ENCODE results near the gene MUC20. TPM values are rescaled to one million over a fixed set of nuclear protein-coding genes. Genes with fewer than 3 reads are reported as not detected.
"Not testable (repeated sequence)": the region's sequence is repeated elsewhere in the genome, so short reads cannot be mapped to it uniquely, and the experiment has no call there.

MUC20 gene
- polyA plus RNA-seq, 2 donors: 49.6 to 126 TPM

DNA sequence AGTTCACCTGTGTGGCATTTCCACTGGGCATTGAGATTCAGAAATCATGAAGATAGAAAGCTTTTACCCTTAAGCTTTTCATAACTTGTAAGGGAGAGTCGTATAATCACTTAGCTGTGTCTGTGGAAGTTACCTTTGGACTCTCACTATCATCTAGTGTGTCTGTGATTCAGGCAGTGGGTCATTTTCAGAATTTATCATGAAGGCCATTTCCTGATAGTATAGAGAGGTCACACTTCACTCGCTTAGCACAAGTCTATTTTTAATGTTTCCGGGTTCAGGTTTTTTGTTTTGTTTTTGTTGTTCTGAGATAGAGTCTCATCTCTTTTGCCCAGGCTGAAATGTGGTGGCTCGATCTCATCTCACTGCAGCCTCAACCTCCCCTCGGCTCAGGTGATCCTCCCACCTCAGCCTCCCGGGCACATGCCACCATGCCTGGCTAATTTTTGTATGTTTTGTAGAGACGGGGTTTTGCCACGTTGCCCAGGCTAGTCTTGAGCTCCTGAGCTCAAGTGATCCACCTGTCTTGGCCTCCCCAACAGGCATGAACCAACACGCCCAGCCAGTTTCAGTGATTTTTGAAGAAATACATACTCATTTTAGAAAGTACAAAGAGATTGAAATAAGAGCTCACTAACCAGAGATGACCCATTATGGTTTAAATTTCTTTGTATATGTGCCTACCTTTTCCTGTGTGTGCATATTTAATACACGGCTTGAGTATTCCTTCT is 36.1 kb upstream of the MUC20 start:
- 73 to 76% methylated on average over 7 to 8 of the region's 10 CpGs for WGBS, 2 donors
- peaks cover 4 to 19% of the 10 kb centered on the region in 2 donors for H3K36me3 ChIP-seq (ENCODE audit: control insufficient read depth in 2 of 2, insufficient read depth in 2 of 2, low read length in 1 of 2)
- not testable (repeated sequence) for H3K27ac ChIP-seq (ENCODE audit: low read depth in 2 of 2, low read length in 1 of 2); H3K9me3 ChIP-seq (ENCODE audit: control insufficient read depth in 2 of 2, insufficient read depth in 1 of 2, low read depth in 1 of 2, low read length in 1 of 2); H3K4me3 ChIP-seq (ENCODE audit: low read depth in 1 of 2, low read length in 2 of 2); H3K27me3 ChIP-seq (ENCODE audit: control insufficient read depth in 1 of 2, insufficient read depth in 2 of 2, low read length in 2 of 2); H3K4me1 ChIP-seq (ENCODE audit: control insufficient read depth in 2 of 2, insufficient read depth in 2 of 2, low read length in 1 of 2)

DNA sequence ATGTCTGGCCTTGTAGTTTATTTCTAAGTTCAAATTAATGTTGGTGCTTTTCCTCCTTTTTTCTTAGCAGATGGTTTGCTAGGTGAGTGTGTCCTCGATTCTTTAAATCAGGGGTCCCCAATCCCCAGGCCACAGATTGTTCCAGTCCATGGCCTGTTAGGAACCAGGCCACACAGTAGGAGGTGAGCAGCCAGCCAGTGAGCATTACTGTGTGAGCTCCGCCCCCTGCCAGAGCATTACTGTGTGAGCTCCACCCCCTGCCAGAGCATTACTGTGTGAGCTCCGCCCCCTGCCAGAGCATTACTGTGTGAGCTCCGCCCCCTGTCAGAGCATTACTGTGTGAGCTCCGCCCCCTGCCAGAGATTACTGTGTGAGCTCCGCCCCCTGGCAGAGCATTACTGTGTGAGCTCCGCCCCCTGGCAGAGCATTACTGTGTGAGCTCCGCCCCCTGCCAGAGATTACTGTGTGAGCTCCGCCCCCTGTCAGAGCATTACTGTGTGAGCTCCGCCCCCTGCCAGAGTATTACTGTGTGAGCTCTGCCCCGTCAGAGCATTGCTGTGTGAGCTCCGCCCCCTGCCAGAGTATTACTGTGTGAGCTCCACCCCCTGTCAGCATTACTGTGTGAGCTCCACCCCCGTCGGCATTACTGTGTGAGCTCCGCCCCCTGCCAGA is 34.1 kb upstream of the MUC20 start:
- H3K9me3 ChIP-seq (ENCODE audit: control insufficient read depth in 2 of 2, insufficient read depth in 1 of 2, low read depth in 1 of 2, low read length in 1 of 2); H3K4me3 ChIP-seq (ENCODE audit: low read depth in 1 of 2, low read length in 2 of 2); H3K27ac ChIP-seq (ENCODE audit: low read depth in 2 of 2, low read length in 1 of 2); H3K4me1 ChIP-seq (ENCODE audit: control insufficient read depth in 2 of 2, insufficient read depth in 2 of 2, low read length in 1 of 2); H3K27me3 ChIP-seq (ENCODE audit: control insufficient read depth in 1 of 2, insufficient read depth in 2 of 2, low read length in 2 of 2): not testable (repeated sequence)
- H3K36me3 ChIP-seq (ENCODE audit: control insufficient read depth in 2 of 2, insufficient read depth in 2 of 2, low read length in 1 of 2): peaks cover 4 to 21% of the 10 kb centered on the region in 2 donors
- 94 to 95% methylated on average over 12 to 15 of the region's 15 CpGs for WGBS, 2 donors

DNA sequence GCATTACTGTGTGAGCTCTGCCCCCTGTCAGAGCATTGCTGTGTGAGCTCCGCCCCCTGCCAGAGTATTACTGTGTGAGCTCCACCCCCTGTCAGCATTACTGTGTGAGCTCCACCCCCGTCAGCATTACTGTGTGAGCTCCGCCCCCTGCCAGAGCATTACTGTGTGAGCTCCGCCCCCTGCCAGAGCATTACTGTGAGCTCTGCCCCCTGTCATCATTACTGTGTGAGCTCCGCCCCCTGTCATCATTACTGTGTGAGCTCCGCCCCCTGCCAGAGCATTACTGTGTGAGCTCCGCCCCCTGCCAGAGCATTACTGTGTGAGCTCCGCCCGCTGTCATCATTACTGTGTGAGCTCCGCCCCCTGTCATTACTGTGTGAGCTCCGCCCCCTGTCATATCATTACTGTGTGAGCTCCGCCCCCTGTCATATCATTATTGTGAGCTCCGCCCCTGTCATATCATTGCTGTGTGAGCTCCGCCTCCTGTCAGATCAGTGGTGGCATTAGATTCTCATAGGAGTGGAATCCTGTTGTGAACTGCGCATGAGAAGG is 33.5 kb upstream of the MUC20 start:
- not testable (repeated sequence) for H3K27me3 ChIP-seq (ENCODE audit: control insufficient read depth in 1 of 2, insufficient read depth in 2 of 2, low read length in 2 of 2); H3K4me3 ChIP-seq (ENCODE audit: low read depth in 1 of 2, low read length in 2 of 2); H3K9me3 ChIP-seq (ENCODE audit: control insufficient read depth in 2 of 2, insufficient read depth in 1 of 2, low read depth in 1 of 2, low read length in 1 of 2); H3K4me1 ChIP-seq (ENCODE audit: control insufficient read depth in 2 of 2, insufficient read depth in 2 of 2, low read length in 1 of 2)
- WGBS, 2 donors: 96 to 97% methylated on average over 15 of the region's 15 CpGs
- peak overlapping the region in 1 of 2 donors; percentile 21 for H3K27ac ChIP-seq (ENCODE audit: low read depth in 2 of 2, low read length in 1 of 2)
- H3K36me3 ChIP-seq (ENCODE audit: control insufficient read depth in 2 of 2, insufficient read depth in 2 of 2, low read length in 1 of 2): peaks cover 8 to 25% of the 10 kb centered on the region in 2 donors

GRCh38 chr3:195688471-195689183 is 32.2 kb upstream of the MUC20 start:
- not testable (repeated sequence) for H3K4me3 ChIP-seq (ENCODE audit: low read depth in 1 of 2, low read length in 2 of 2); H3K4me1 ChIP-seq (ENCODE audit: control insufficient read depth in 2 of 2, insufficient read depth in 2 of 2, low read length in 1 of 2); H3K27me3 ChIP-seq (ENCODE audit: control insufficient read depth in 1 of 2, insufficient read depth in 2 of 2, low read length in 2 of 2); H3K9me3 ChIP-seq (ENCODE audit: control insufficient read depth in 2 of 2, insufficient read depth in 1 of 2, low read depth in 1 of 2, low read length in 1 of 2); H3K27ac ChIP-seq (ENCODE audit: low read depth in 2 of 2, low read length in 1 of 2)
- 55 to 64% methylated on average over 4 to 6 of the region's 14 CpGs for WGBS, 2 donors
- H3K36me3 ChIP-seq (ENCODE audit: control insufficient read depth in 2 of 2, insufficient read depth in 2 of 2, low read length in 1 of 2): peaks cover 14 to 30% of the 10 kb centered on the region in 2 donors

DNA sequence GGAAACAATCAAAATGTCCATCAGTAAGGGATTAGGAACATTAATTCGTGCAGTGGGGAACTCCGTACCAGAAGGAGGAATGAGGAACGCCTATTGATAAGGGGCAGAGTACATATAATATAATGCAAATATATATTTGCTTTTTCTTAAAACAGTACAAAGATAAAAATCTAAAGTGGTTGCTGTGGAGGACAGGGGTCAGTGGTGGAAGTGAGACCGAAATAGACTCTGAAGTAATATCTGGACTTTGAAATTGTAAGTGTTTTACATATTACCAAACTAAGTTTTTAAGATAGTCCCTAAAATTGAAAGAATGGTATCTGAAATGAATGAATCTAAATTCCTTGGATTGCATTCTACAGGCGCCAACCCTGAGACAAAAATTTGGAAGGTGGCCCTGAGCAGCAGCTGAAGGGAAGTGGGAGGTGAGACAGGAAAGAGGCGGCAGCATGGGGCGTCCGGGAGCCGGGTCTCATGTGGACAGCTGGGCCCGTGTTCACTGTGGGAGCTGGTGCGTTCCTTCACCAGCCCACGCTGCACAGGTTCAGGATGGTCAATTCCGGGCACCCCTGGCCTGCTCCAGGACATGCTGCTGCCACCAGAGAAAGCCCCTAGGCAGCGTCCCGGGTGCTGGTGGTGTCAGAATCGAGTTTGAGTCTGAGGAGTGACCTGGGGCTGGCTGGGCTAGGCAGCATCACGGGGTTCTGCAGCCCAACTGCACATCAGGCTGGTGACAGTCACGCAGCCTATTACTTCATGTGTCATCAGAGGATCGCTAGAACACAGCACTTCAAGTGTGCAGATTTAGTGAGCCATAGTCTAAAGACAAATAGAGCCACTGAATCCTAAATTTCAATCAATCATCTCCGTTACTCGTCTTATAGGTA is 31.4 kb upstream of the MUC20 start:
- H3K4me3 ChIP-seq (ENCODE audit: low read depth in 1 of 2, low read length in 2 of 2); H3K27me3 ChIP-seq (ENCODE audit: control insufficient read depth in 1 of 2, insufficient read depth in 2 of 2, low read length in 2 of 2); H3K27ac ChIP-seq (ENCODE audit: low read depth in 2 of 2, low read length in 1 of 2); H3K4me1 ChIP-seq (ENCODE audit: control insufficient read depth in 2 of 2, insufficient read depth in 2 of 2, low read length in 1 of 2); H3K9me3 ChIP-seq (ENCODE audit: control insufficient read depth in 2 of 2, insufficient read depth in 1 of 2, low read depth in 1 of 2, low read length in 1 of 2): not testable (repeated sequence)
- H3K36me3 ChIP-seq (ENCODE audit: control insufficient read depth in 2 of 2, insufficient read depth in 2 of 2, low read length in 1 of 2): peaks cover 21 to 28% of the 10 kb centered on the region in 2 donors
- WGBS, 2 donors: 78 to 81% methylated on average over 21 of the region's 21 CpGs

DNA sequence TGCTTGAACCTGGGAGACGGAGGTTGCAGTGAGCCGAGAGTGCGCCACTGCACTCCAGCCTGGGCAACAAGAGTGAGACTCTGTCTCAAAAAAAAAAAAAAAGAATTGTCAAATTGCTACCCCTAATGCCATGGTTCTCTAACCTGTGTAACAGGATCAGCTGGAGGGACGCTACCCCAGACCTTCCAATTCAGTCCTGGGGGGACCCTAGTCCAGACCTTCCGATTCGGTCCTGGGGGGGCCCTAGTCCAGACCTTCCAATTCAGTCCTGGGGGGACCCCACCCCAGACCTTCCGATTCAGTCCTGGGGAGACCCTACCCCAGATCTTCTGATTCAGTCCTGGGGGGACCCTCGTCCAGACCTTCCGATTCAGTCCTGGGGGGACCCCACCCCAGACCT is 29.8 kb upstream of the MUC20 start:
- Histone ChIP-seq H3K4me1 (ENCODE audit: control insufficient read depth in 2 of 2, insufficient read depth in 2 of 2, low read length in 1 of 2) (no peaks in the 10 kb centered on the region), H3K27me3 (ENCODE audit: control insufficient read depth in 1 of 2, insufficient read depth in 2 of 2, low read length in 2 of 2) (no peaks in the 10 kb centered on the region), H3K36me3 (ENCODE audit: control insufficient read depth in 2 of 2, insufficient read depth in 2 of 2, low read length in 1 of 2) (peaks cover 21 to 31% of the 10 kb centered on the region in 2 donors), H3K9me3 (ENCODE audit: control insufficient read depth in 2 of 2, insufficient read depth in 1 of 2, low read depth in 1 of 2, low read length in 1 of 2) (no peaks in the 10 kb centered on the region), H3K27ac (ENCODE audit: low read depth in 2 of 2, low read length in 1 of 2) (no peak overlapping the region), H3K4me3 (ENCODE audit: low read depth in 1 of 2, low read length in 2 of 2) (no peak overlapping the region)
- WGBS, 2 donors: 84 to 88% methylated on average over 9 of the region's 9 CpGs

DNA sequence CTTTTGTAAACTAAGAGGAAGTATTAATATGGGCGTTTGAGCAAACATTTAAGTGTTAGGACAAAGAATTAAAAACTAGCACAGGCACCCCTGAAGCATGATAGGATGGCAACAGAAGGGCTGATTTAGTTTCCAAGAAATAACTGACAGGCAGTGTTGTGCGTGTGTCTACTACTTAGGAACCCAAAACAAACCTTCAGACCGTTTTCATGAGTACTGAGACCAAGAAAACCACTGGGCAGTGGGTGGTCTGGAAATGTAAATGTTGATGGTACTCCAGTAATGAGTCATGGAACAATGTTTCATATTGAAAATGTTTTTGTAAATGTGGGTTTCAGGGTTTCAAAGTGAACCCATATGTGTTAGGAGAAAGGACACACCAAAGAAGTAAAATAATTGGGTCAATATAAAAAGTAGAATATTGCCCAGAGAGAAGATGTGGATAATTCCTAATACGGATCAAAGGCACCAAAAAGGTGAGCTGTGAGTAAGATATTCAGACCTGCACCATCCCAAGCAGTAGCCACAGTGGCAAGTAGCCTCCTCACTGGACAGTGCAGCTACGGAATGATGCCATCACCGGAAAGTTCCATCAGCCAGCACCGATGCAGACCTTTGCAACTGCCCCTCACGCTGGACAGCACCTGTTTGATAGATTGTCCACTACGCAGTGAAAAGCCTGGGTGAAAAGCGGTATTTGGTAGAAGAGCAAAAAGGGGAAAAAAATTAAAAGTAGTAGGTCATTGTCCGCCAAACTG is 29.0 kb upstream of the MUC20 start:
- not testable (repeated sequence) for H3K4me1 ChIP-seq (ENCODE audit: control insufficient read depth in 2 of 2, insufficient read depth in 2 of 2, low read length in 1 of 2); H3K27me3 ChIP-seq (ENCODE audit: control insufficient read depth in 1 of 2, insufficient read depth in 2 of 2, low read length in 2 of 2); H3K9me3 ChIP-seq (ENCODE audit: control insufficient read depth in 2 of 2, insufficient read depth in 1 of 2, low read depth in 1 of 2, low read length in 1 of 2); H3K27ac ChIP-seq (ENCODE audit: low read depth in 2 of 2, low read length in 1 of 2); H3K4me3 ChIP-seq (ENCODE audit: low read depth in 1 of 2, low read length in 2 of 2)
- peaks cover 16 to 32% of the 10 kb centered on the region in 2 donors for H3K36me3 ChIP-seq (ENCODE audit: control insufficient read depth in 2 of 2, insufficient read depth in 2 of 2, low read length in 1 of 2)
- WGBS, 2 donors: 90 to 95% methylated on average over 8 of the region's 11 CpGs

GRCh38 chr3:195692354-195692685 is 28.5 kb upstream of the MUC20 start:
- H3K36me3 ChIP-seq (ENCODE audit: control insufficient read depth in 2 of 2, insufficient read depth in 2 of 2, low read length in 1 of 2): peaks cover 16 to 32% of the 10 kb centered on the region in 2 donors
- H3K9me3 ChIP-seq (ENCODE audit: control insufficient read depth in 2 of 2, insufficient read depth in 1 of 2, low read depth in 1 of 2, low read length in 1 of 2): no peaks in the 10 kb centered on the region
- H3K27ac ChIP-seq (ENCODE audit: low read depth in 2 of 2, low read length in 1 of 2): no peak overlapping the region
- no peaks in the 10 kb centered on the region for H3K4me1 ChIP-seq (ENCODE audit: control insufficient read depth in 2 of 2, insufficient read depth in 2 of 2, low read length in 1 of 2)
- H3K4me3 ChIP-seq (ENCODE audit: low read depth in 1 of 2, low read length in 2 of 2): no peak overlapping the region
- WGBS, 2 donors: 81 to 85% methylated on average over 5 of the region's 5 CpGs
- no peaks in the 10 kb centered on the region for H3K27me3 ChIP-seq (ENCODE audit: control insufficient read depth in 1 of 2, insufficient read depth in 2 of 2, low read length in 2 of 2)
